Panc1 (cell line): ENCODE results near the gene ARFRP1. TPM values are rescaled to one million over a fixed set of nuclear protein-coding genes. Genes with fewer than 3 reads are reported as not detected.

ENCODE experiments used
- ATAC-seq: fragments of 200-7000 bp; cut with Tn5 transposase; 2 replicates; pipeline ENCODE4 v1.9.1; 2020; ENCODE audit warnings: mild to moderate bottlenecking, moderate library complexity
- BruUV-seq: library from RNA; stranded (reverse); fragments of 400-500 nt; replicated peaks from 2 replicates; lab custom pipeline; 2021; lab: Mats Ljungman, UMichigan
- CTCF ChIA-PET: fragments of 300-600 bp; sonication (Branson Sonifier 250); formaldehyde crosslinking; loops from one replicate; lab custom pipeline; 2022; ENCODE audit warnings: antibody characterized with exemption; lab: Charles Lee
- POLR2A ChIA-PET: fragments of 300-600 bp; sonication (Branson Sonifier 250); formaldehyde crosslinking; loops from one replicate; lab custom pipeline; 2022; ENCODE audit warnings: antibody characterized with exemption; lab: Charles Lee
- DNase-seq: peaks from one replicate; pipeline ENCODE4 v3.0.0-alpha.2; 2010; ENCODE audit warnings: low read depth, low spot score
- H3K27ac ChIP-seq: 2 replicates; pipeline ENCODE4 v1.5.1; 2011; ENCODE audit warnings: mild to moderate bottlenecking, low read length, inconsistent platforms
- H3K27me3 ChIP-seq: fragments of 200-500 bp; sonication (Bioruptor generic); 2 replicates; pipeline ENCODE4 v1.6.0; 2014; ENCODE audit warnings: low read length, inconsistent platforms; ENCODE audit not compliant: control insufficient read depth, insufficient read depth
- H3K36me3 ChIP-seq: fragments of 200-500 bp; sonication (Bioruptor generic); 2 replicates; pipeline ENCODE4 v1.5.1; 2014; ENCODE audit warnings: inconsistent platforms, mild to moderate bottlenecking, low read length, moderate library complexity; ENCODE audit not compliant: control insufficient read depth, insufficient read depth
- H3K4me1 ChIP-seq: 2 replicates; pipeline ENCODE4 v1.5.1; 2011; ENCODE audit warnings: inconsistent platforms, mild to moderate bottlenecking, low read length, moderate library complexity; ENCODE audit not compliant: control insufficient read depth, insufficient read depth
- H3K4me3 ChIP-seq, 2 experiments: 2 replicates each; pipeline ENCODE4 v1.5.1; 2011 to 2012; ENCODE audit warnings: low read depth in 2 of 2, low read length in 2 of 2, mild to moderate bottlenecking in 2 of 2, inconsistent platforms in 1 of 2, moderate library complexity in 1 of 2
- H3K9me3 ChIP-seq: fragments of 200-500 bp; sonication (Bioruptor generic); 2 replicates; pipeline ENCODE4 v1.5.1; 2014; ENCODE audit warnings: low read depth, mild to moderate bottlenecking, inconsistent platforms, low read length, moderate library complexity; ENCODE audit not compliant: control insufficient read depth, insufficient read depth
- POLR2AphosphoS5 ChIP-seq: IDR thresholded peaks from 2 replicates; pipeline ENCODE4 v1.6.1; 2012; ENCODE audit warnings: mild to moderate bottlenecking, low read depth, low read length, moderate library complexity
- SIN3A ChIP-seq: IDR thresholded peaks from 2 replicates; pipeline ENCODE4 v1.6.1; 2012; ENCODE audit warnings: low read depth, mild to moderate bottlenecking, low read length, moderate library complexity, borderline replicate concordance; ENCODE audit not compliant: insufficient read depth
- TCF7L2 ChIP-seq: IDR thresholded peaks from 2 replicates; pipeline ENCODE4 v1.6.1; 2011; ENCODE audit warnings: mild to moderate bottlenecking, low read depth, low read length, inconsistent platforms
- in situ Hi-C: cut with HindIII; loops from 2 replicates; pipeline ENCODE4 v1.10.0; 2016; ENCODE audit warnings: low sequenced_read_pairs, low pct_unique_long_range_greater_than_20kb
- intact Hi-C: fragments of 100-400 bp; cut with micrococcal nuclease; formaldehyde crosslinking; loops from one replicate; pipeline ENCODE4 v1.10.0; 2022; ENCODE audit not compliant: unreplicated experiment
- total RNA-seq: library from RNA; stranded (reverse); gene quantifications from one replicate; pipeline ENCODE4 v1.2.1, GENCODE V29; 2021; ENCODE audit not compliant: unreplicated experiment
- TF ChIP-seq, protein P1 (sequence below), 2 experiments: IDR thresholded peaks; 2 replicates each; pipeline ENCODE4 v1.6.1; 2011 to 2012; ENCODE audit warnings: low read depth in 2 of 2, control low read depth in 1 of 2, low read length in 1 of 2, mild to moderate bottlenecking in 1 of 2, moderate library complexity in 1 of 2; ENCODE audit not compliant: insufficient read depth in 1 of 2
- TF ChIP-seq, protein P2 (sequence below): fragments of 450-650 bp; IDR thresholded peaks from 2 replicates; pipeline ENCODE4 v1.5.1; 2017; ENCODE audit warnings: mild to moderate bottlenecking

The ARFRP1 gene
- total RNA-seq, 1 experiment from 2014 or later = 57.9 TPM

DNA sequence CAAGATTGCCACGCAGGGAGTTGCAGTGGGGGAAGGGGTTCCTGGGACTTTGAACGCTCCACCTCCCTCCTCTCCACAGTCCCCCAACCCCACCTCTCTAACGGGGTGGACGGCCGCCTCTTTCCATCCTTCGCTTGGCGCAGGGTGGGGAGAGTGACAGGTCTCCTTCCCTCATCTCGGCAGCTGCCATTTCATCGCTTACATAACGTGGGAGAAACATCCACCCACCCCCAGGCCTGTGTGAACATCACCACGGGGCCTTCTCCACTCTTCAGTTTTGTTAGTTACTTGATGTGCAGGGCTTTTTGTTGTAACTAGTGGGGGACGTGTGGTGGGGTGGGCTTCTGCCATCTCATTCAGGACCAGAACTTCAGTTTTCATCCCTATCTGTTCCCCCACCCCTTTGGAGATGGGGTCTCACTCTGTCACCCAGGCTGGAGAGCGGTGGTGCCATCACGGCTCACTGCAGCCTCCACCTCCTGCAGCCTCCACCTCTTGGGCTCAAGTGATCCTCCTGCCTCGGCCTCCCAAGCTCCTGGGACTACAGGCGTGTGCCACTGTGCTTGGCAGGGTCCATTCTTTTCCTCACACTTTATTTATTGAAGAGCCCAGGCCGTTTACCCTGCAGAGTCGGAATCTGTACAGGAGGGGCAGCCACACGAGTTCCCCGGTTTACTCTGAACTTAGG lies 32.0 kb downstream of the ARFRP1 start:
- POLR2A ChIA-PET = no interaction called here
- BruUV-seq = no TSS peak
- no peaks in the 10 kb centered on the region; the same call in 1 of the 2 replicates for H3K36me3 ChIP-seq

DNA sequence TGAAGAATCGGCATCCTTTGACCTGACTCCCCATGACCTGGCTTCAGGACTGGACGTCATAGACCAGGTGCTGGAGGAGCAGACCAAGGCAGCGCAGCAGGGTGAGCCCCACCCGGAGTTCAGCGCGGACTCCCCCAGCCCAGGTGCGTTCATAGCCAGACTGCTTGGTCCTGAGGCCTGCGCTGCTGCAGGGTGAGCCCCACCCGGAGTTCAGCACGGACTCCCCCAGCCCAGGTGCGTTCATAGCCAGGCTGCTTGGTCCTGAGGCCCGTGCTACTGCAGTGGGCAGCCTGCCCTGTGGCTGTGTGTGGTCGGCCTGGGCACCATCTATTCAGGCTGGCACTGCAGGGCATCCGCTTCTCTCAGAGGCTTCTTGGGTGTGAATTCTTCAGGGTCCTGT lies 33.8 kb downstream of the ARFRP1 start:
- H3K4me3 ChIP-seq = no peak overlapping the region
- no peaks in the 10 kb centered on the region for H3K36me3 ChIP-seq
- no peaks in the 10 kb centered on the region for H3K27me3 ChIP-seq
- in situ Hi-C loops (no loop called here), intact Hi-C loops (no loop called here)
- CTCF ChIA-PET = no interaction called here
- ATAC-seq (no peak), DNase-seq (no peak)
- no TSS peak for BruUV-seq
- no peaks in the 10 kb centered on the region for H3K9me3 ChIP-seq
- H3K4me1 ChIP-seq = no peaks in the 10 kb centered on the region
- TF ChIP-seq SIN3A (no peak), POLR2AphosphoS5 (no peak), TCF7L2 (no peak)
- TF ChIP-seq, protein P1, sequence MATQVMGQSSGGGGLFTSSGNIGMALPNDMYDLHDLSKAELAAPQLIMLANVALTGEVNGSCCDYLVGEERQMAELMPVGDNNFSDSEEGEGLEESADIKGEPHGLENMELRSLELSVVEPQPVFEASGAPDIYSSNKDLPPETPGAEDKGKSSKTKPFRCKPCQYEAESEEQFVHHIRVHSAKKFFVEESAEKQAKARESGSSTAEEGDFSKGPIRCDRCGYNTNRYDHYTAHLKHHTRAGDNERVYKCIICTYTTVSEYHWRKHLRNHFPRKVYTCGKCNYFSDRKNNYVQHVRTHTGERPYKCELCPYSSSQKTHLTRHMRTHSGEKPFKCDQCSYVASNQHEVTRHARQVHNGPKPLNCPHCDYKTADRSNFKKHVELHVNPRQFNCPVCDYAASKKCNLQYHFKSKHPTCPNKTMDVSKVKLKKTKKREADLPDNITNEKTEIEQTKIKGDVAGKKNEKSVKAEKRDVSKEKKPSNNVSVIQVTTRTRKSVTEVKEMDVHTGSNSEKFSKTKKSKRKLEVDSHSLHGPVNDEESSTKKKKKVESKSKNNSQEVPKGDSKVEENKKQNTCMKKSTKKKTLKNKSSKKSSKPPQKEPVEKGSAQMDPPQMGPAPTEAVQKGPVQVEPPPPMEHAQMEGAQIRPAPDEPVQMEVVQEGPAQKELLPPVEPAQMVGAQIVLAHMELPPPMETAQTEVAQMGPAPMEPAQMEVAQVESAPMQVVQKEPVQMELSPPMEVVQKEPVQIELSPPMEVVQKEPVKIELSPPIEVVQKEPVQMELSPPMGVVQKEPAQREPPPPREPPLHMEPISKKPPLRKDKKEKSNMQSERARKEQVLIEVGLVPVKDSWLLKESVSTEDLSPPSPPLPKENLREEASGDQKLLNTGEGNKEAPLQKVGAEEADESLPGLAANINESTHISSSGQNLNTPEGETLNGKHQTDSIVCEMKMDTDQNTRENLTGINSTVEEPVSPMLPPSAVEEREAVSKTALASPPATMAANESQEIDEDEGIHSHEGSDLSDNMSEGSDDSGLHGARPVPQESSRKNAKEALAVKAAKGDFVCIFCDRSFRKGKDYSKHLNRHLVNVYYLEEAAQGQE (IDR thresholded peaks at IDR 0.05; ENCODE audit: insufficient read depth in 1 of 2, low read depth in 2 of 2, low read length in 1 of 2) = no peak
- TF ChIP-seq, protein P2, sequence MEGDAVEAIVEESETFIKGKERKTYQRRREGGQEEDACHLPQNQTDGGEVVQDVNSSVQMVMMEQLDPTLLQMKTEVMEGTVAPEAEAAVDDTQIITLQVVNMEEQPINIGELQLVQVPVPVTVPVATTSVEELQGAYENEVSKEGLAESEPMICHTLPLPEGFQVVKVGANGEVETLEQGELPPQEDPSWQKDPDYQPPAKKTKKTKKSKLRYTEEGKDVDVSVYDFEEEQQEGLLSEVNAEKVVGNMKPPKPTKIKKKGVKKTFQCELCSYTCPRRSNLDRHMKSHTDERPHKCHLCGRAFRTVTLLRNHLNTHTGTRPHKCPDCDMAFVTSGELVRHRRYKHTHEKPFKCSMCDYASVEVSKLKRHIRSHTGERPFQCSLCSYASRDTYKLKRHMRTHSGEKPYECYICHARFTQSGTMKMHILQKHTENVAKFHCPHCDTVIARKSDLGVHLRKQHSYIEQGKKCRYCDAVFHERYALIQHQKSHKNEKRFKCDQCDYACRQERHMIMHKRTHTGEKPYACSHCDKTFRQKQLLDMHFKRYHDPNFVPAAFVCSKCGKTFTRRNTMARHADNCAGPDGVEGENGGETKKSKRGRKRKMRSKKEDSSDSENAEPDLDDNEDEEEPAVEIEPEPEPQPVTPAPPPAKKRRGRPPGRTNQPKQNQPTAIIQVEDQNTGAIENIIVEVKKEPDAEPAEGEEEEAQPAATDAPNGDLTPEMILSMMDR = no peak
- POLR2A ChIA-PET = no interaction called here
- no peak overlapping the region for H3K27ac ChIP-seq

More for the DNA sequence above, 32.0 kb downstream of the ARFRP1 start:
- no peaks in the 10 kb centered on the region for H3K27me3 ChIP-seq
- no peak for TF ChIP-seq POLR2AphosphoS5
- TF ChIP-seq TCF7L2 = no peak
- TF ChIP-seq SIN3A = no peak
- TF ChIP-seq, protein P2 = no peak
- TF ChIP-seq, protein P1 (IDR thresholded peaks at IDR 0.05; ENCODE audit: insufficient read depth in 1 of 2, low read depth in 2 of 2, low read length in 1 of 2) = no peak
- no peak overlapping the region for H3K4me3 ChIP-seq
- CTCF ChIA-PET = no interaction called here
- H3K4me1 ChIP-seq = no peaks in the 10 kb centered on the region
- H3K27ac ChIP-seq = no peak overlapping the region
- H3K9me3 ChIP-seq = no peaks in the 10 kb centered on the region
- no peak for ATAC-seq
- in situ Hi-C loops = no loop called here
- no peak for DNase-seq
- intact Hi-C loops = no loop called here
